Prostate gland (tissue), 2 donors: ENCODE measurements around the gene NDUFA11.

Experiments
- CTCF ChIP-seq, 4 experiments: fragments of 200-600 bp in 2 of 4; fragments of 450-650 bp in 2 of 4; sonication (generic) in 2 of 4; IDR thresholded peaks; 1 replicate in 3 of 4; 2 replicates in 1 of 4; pipeline ENCODE4 v1.5.1; 2016 to 2019; ENCODE audit warnings: antibody characterized with exemption in 4 of 4, mild to moderate bottlenecking in 2 of 4, moderate library complexity in 2 of 4
- POLR2A ChIP-seq: fragments of 450-650 bp; IDR thresholded peaks from one replicate; pipeline ENCODE4 v1.6.1; 2016; ENCODE audit warnings: antibody characterized with exemption, mild to moderate bottlenecking

DNA sequence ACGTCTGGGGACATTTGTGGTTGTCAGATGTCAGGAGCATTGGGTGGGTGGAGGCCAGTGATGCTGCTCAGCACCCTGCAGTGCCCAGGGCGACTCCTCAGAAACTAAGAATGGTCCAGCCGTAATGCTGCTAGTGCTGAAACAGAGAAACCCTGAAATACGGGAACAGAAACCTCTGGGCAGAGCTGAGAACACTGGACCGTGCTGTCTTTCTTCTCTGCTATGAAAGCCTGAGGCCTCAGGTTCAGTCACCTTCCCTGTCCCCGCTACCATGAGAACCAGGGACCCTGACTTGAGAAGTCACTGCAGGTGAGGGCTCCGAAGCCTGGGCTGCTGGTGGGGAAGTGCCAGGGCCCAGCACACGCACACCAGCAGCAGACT is 23.8 kb upstream of the NDUFA11 start:
- TF ChIP-seq POLR2A, result no peak
- no peak for TF ChIP-seq CTCF (IDR thresholded peaks at IDR 0.05)
